AG04450 (cell line): ENCODE results near the gene RAB4B. TPM values are rescaled to one million over a fixed set of nuclear protein-coding genes. Genes with fewer than 3 reads are reported as not detected.

Experiments used
- CTCF ChIA-PET: fragments of 300-600, 350-600 bp; formaldehyde crosslinking; extraction: SDS; loops from one replicate; lab custom pipeline; 2022; ENCODE audit warnings: antibody characterized with exemption, inconsistent platforms; lab: Charles Lee
- POLR2A ChIA-PET: fragments of 350-600 bp; formaldehyde crosslinking; extraction: SDS; loops from one replicate; lab custom pipeline; 2021; ENCODE audit warnings: antibody characterized with exemption, inconsistent platforms; lab: Yijun Ruan, JAX
- DNase-seq: peaks from one replicate; pipeline ENCODE4 v3.0.0-alpha.2; 2011; ENCODE audit warnings: low read depth, low spot score
- H3K27ac ChIP-seq: one replicate; pipeline ENCODE4 v1.5.1; 2012; ENCODE audit warnings: low read depth, low read length, control low read depth
- H3K27me3 ChIP-seq: one replicate; pipeline ENCODE4 v1.6.0; 2012; ENCODE audit warnings: low read length; ENCODE audit not compliant: control insufficient read depth, insufficient read depth
- H3K4me3 ChIP-seq: 2 replicates; pipeline ENCODE4 v1.5.1; 2011; ENCODE audit warnings: mild to moderate bottlenecking, low read depth, low read length, control low read depth
- H3K9me3 ChIP-seq: 2 replicates; pipeline ENCODE4 v1.5.1; 2012; ENCODE audit warnings: low read length; ENCODE audit not compliant: control insufficient read depth, insufficient read depth
- CTCF ChIP-seq: IDR thresholded peaks from 2 replicates; pipeline ENCODE4 v1.5.1; 2011; ENCODE audit warnings: low read depth, low read length, control low read depth, inconsistent platforms
- polyA plus RNA-seq: library from polyadenylated mRNA; depleted of rRNA; stranded (reverse); fragments of >200 nt; gene quantifications from 2 replicates; pipeline ENCODE4 v1.2.3, GENCODE V29; 2011

The RAB4B gene
- polyA plus RNA-seq, 1 experiment, result 14.0 TPM

DNA sequence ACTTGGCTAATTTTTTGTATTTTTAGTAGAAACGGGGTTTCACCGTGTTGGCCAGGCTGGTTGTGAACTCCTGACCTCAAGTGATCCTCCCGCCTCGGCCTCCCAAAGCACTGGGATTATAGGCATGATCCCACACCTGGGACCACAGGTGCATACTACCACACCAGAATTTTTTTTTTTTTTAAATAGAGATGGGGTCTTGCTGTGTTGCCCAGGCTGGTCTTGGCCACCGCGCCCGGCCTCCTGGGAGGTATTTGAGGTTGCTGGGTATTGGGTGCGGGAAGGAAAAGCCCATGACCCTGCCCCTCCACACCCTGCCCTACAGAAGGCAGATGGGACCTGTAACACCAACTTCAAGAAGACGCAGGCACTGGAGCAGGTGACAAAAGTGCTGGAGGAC is 41.4 kb upstream of the RAB4B start:
- Histone ChIP-seq H3K27ac (no peak overlapping the region), H3K27me3 (no peaks in the 10 kb centered on the region), H3K4me3 (no peak overlapping the region), H3K9me3 (no peaks in the 10 kb centered on the region)
- TF ChIP-seq CTCF, result no peak
- CTCF ChIA-PET, result no interaction called here
- POLR2A ChIA-PET, result no interaction called here
- DNase-seq, result no peak

DNA sequence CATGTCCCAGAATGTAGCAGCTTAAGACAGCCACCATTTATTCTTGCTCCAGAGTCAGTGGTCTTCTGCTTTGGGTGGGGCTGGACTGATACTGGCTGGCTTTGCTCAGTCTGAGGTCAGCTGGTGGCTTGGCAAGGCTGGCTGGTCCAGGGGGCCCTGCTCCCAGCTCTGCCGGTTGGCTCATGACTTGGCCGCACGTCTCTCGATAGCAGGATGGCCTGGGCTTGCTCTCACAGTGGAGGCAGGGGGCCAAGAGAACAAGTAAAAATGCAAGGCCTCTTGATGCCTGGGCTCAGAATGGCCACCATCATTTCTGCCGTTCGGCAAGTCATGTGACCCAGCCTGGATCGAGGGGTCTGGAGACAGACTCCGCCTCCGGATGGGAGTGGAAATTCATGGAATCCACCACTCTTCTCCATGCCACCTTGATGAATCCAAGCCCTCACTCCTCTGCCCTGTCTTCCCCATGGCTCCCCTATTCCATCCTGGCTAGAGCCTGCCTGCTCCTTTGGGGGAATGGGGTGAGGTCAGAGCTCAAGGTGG is 40.9 kb upstream of the RAB4B start:
- CTCF ChIA-PET, result no interaction called here
- no peaks in the 10 kb centered on the region for H3K27me3 ChIP-seq
- H3K4me3 ChIP-seq, result no peak overlapping the region

DNA sequence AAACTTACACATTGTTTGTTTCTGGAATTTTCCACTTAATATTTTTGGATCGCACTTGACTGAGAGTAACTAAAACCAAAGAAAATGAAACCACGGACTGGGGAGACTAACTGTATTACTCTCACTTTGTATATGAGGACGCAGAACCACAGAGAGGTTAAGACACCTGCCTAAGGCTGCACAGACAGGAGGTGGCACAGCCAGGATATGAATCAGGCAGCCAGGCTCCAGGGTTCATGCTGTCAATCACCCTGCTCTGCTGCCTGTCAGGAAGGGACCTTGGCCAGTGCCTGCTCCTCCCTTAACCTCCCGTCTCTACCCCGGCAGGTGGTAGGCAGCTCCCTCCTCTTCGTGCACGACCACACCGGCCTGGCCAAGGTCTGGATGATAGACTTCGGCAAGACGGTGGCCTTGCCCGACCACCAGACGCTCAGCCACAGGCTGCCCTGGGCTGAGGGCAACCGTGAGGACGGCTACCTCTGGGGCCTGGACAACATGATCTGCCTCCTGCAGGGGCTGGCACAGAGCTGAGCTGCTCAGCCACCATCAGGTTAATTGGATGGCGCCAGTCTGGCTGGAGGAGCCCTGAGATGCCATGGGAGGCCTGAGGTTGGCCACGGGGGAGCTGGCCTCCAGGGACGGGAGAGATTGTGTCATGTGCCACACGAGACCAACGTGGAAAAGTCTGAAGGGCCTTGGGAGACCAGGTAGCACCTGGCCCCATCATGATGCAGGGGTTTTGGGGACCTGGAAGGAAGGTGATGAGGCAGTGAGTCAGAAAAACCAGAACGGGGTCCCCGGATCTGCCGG is 38.8 kb upstream of the RAB4B start:
- ChIA-PET POLR2A (no interaction called here), CTCF (no interaction called here)
- TF ChIP-seq CTCF, result no peak
- DNase-seq, result no peak
- Histone ChIP-seq H3K27me3 (no peaks in the 10 kb centered on the region), H3K4me3 (no peak overlapping the region), H3K27ac (no peak overlapping the region), H3K9me3 (no peaks in the 10 kb centered on the region)

More for the DNA sequence above, 40.9 kb upstream of the RAB4B start:
- no peak for DNase-seq
- POLR2A ChIA-PET, result interaction anchor here (0.5 kb wide), 1 partner anchor 12 kb away, joined by 4 read pairs; no protein-coding TSS in a partner anchor
- Histone ChIP-seq H3K27ac (no peak overlapping the region), H3K9me3 (no peaks in the 10 kb centered on the region)
- no peak for TF ChIP-seq CTCF

GRCh38 chr19:40739871-40740703 is 38.0 kb upstream of the RAB4B start:
- no peak for TF ChIP-seq CTCF
- Histone ChIP-seq H3K27me3 (no peaks in the 10 kb centered on the region), H3K9me3 (no peaks in the 10 kb centered on the region), H3K4me3 (no peak overlapping the region), H3K27ac (no peak overlapping the region)
- ChIA-PET POLR2A (interaction anchor here (2.5 kb wide), 1 partner anchor 10 kb away, joined by 10 read pairs; the partner anchor contains the start of gene ACTMAP), CTCF (no interaction called here)
- DNase-seq, result no peak
